H1 (cell line): ENCODE results near the gene PSMA2. TPM values are rescaled to one million over a fixed set of nuclear protein-coding genes. Genes with fewer than 3 reads are reported as not detected.

Source experiments
- CBX5 ChIP-seq: fragments of 300-800, 300-1000 bp; sonication (generic); IDR thresholded peaks from 2 replicates; pipeline ENCODE4 v1.7.1; 2016; ENCODE audit warnings: antibody characterized with exemption, low read length, low read depth
- JUND ChIP-seq: IDR thresholded peaks from 2 replicates; pipeline ENCODE4 v1.6.1; 2011; ENCODE audit warnings: mild to moderate bottlenecking, improper control_type of control experiment, low read length
- MAFK ChIP-seq: IDR thresholded peaks from 2 replicates; pipeline ENCODE4 v1.6.1; 2012; ENCODE audit warnings: low read depth, mild to moderate bottlenecking, improper control_type of control experiment, low read length
- RAD21 ChIP-seq, 2 experiments: IDR thresholded peaks in 1 of 2; conservative IDR thresholded peaks in 1 of 2; 2 replicates each; pipeline ENCODE4 v1.6.1; 2011; ENCODE audit warnings: low read depth in 2 of 2, low read length in 2 of 2, improper control_type of control experiment in 1 of 2, inconsistent platforms in 1 of 2, mild to moderate bottlenecking in 1 of 2, moderate library complexity in 1 of 2
- TAF1 ChIP-seq: IDR thresholded peaks from 2 replicates; pipeline ENCODE4 v1.6.1; 2011; ENCODE audit warnings: mild to moderate bottlenecking, low read depth, low read length
- polyA plus RNA-seq, 7 experiments: library from polyadenylated mRNA; depleted of rRNA in 3 of 7; stranded (reverse) in 5 of 7; unstranded in 2 of 7; fragments of >200 nt in 5 of 7; fragments of 200-250 nt in 2 of 7; gene quantifications; 1 replicate in 5 of 7; 2 replicates in 1 of 7; 4 replicates in 1 of 7; pipeline versions ENCODE4 v1.2.1 to v1.2.3, GENCODE V29; 2011 to 2013; ENCODE audit warnings: missing spikeins in 2 of 7, mixed read lengths in 2 of 7
- total RNA-seq: library from RNA; stranded (reverse); fragmentation: NEBNext Ultra II Directional; extraction: Animal tissue kit (Norgen Biotek cat#: 25700); gene quantifications from 2 replicates; pipeline ENCODE4 v1.2.1, GENCODE V29; 2021
- TF ChIP-seq, protein P1 (sequence below): IDR thresholded peaks from 2 replicates; pipeline ENCODE4 v1.6.1; 2012; ENCODE audit warnings: low read length, inconsistent platforms

Gene PSMA2
- total and polyA plus RNA-seq, 2 of the 8 experiments (the other 6 are each of a cell fraction or from before 2014, with no cell fraction given): 211 to 259 TPM

DNA sequence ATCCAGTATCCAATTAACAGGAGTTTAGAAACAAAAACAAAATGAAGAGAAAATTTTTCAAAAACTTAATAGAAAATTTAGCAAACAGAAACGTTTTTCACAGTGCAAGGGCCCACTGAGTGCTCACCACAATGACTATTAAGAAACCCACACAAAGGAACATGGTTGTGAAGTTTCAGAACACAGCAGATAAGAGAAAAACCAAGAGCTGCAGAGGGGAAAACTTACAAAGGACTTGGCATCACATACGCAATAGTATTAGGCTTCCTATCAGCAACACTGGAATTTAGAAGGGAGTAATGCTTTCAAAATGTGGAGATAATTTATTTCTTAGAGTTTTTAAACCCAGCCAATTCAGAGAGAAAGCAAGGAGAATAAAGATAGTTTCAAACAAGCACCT lies 18.4 kb downstream of the PSMA2 start (continued):
- TF ChIP-seq, protein P1, sequence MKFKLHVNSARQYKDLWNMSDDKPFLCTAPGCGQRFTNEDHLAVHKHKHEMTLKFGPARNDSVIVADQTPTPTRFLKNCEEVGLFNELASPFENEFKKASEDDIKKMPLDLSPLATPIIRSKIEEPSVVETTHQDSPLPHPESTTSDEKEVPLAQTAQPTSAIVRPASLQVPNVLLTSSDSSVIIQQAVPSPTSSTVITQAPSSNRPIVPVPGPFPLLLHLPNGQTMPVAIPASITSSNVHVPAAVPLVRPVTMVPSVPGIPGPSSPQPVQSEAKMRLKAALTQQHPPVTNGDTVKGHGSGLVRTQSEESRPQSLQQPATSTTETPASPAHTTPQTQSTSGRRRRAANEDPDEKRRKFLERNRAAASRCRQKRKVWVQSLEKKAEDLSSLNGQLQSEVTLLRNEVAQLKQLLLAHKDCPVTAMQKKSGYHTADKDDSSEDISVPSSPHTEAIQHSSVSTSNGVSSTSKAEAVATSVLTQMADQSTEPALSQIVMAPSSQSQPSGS: no peak
- TF ChIP-seq RAD21 (IDR thresholded peaks at IDR 0.05 in 1 of 2, conservative IDR thresholded peaks at IDR 0.05 in 1 of 2; ENCODE audit: low read depth in 2 of 2, low read length in 2 of 2): no peak
- no peak for TF ChIP-seq MAFK
- TF ChIP-seq TAF1: no peak
- no peak for TF ChIP-seq CBX5
- TF ChIP-seq JUND: no peak
